Measurements from ENCODE around the gene PTDSS2.

The PTDSS2 gene

DNA sequence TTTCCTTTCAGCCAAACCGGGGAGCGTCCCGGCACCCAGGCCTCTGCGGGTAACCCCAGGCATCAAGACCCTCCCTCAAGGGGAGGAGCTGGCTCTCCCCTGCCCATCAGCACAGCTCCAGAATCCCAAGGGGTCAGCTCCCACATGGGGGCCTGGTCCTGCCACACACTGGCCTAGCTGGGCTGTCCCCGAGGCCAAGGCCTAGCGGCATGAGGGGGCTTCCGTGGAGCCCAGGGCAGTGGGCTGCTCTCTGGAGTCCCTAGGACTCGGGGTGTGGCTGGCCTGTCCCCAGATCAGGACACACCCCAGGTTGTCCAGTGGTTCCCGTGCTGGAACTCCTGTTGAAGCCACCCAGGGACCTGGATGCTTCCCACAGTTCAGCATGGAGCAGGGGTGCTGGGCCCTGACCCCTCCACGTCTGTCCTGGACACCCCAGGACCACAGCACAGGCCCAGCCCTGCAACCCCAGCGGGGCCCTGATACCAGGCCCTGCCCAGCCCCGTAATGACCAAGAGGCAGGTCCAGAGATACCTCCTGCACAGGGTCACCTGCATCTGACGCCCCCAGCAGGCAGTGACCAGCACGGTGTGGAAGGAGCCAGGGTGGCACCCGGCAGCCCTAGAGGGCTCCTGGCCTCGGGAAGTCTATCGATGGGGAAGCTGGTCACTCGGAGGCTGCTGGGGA is 79.8 kb downstream of the PTDSS2 start:
- TF ChIP-seq, protein P1, sequence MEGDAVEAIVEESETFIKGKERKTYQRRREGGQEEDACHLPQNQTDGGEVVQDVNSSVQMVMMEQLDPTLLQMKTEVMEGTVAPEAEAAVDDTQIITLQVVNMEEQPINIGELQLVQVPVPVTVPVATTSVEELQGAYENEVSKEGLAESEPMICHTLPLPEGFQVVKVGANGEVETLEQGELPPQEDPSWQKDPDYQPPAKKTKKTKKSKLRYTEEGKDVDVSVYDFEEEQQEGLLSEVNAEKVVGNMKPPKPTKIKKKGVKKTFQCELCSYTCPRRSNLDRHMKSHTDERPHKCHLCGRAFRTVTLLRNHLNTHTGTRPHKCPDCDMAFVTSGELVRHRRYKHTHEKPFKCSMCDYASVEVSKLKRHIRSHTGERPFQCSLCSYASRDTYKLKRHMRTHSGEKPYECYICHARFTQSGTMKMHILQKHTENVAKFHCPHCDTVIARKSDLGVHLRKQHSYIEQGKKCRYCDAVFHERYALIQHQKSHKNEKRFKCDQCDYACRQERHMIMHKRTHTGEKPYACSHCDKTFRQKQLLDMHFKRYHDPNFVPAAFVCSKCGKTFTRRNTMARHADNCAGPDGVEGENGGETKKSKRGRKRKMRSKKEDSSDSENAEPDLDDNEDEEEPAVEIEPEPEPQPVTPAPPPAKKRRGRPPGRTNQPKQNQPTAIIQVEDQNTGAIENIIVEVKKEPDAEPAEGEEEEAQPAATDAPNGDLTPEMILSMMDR (IDR thresholded peaks at IDR 0.05; ENCODE audit: low read depth, low read length, poor library complexity, severe bottlenecking) = no peak
- no peak for TF ChIP-seq EZH2phosphoT487 (IDR thresholded peaks at IDR 0.05; ENCODE audit: borderline replicate concordance, low read length)
- Histone ChIP-seq H4K20me1 (ENCODE audit: control insufficient read depth, insufficient read depth, low read depth, low read length) (no peaks in the 10 kb centered on the region), H3K4me1 (ENCODE audit: control insufficient read depth, low read length) (peaks cover 11% of the 10 kb centered on the region), H3K9me3 (ENCODE audit: control insufficient read depth, insufficient read depth, low read length) (no peaks in the 10 kb centered on the region), H3K27ac (ENCODE audit: low read depth, low read length) (no peak overlapping the region), H3K9me2 (replicated peaks; ENCODE audit: control insufficient read depth, low read length) (no peaks in the 10 kb centered on the region), H3F3A (ENCODE audit: control insufficient read depth, insufficient read depth) (no peaks in the 10 kb centered on the region), H3K79me2 (ENCODE audit: control insufficient read depth, low read length) (peaks cover 16% of the 10 kb centered on the region), H3K27me3 (ENCODE audit: control insufficient read depth, low read length) (no peaks in the 10 kb centered on the region), H3K4me3 (ENCODE audit: low read length) (no peak overlapping the region), H3K36me3 (ENCODE audit: control insufficient read depth, low read length) (peaks cover 29% of the 10 kb centered on the region), H3K4me2 (ENCODE audit: low read length) (no peak overlapping the region)

DNA sequence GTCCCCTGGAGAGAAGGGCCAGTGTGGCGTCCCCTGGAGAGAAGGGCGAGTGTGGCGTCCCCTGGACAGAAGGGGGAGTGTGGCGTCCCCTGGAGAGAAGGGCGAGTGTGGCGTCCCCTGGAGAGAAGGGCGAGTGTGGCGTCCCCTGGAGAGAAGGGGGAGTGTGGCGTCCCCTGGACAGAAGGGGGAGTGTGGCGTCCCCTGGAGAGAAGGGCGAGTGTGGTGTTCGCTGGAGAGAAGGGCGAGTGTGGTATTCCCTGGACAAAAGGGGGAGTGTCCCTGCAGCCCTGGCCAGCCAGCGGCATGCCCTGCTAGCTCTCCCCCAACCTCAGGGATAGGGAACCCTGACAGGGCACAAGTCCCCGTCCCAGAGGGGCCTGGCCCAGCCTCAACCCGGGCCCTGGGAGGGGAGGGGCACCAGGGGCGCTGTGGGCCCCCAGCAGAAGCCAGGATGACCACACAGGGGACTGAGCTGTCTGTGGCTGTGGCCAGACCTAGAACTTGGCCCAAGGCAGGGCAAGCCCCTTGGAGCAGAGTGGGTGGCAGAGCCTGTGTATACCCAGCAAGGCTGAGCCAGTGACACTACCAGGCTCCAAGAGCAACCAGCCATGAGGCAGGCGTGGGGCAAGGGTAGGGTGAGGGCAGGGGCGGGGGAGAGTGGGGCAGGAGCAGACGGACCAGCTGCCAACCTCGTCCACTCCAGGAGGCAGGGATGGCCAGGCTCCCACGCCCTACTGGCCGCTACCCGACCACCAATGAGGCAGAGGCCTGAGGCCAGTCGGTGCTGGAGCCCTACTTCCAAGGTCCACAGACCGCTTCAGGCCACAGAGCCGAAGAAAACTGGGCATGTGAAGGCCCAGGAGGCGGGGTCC is 81.1 kb downstream of the PTDSS2 start:
- Histone ChIP-seq H3K4me1 (ENCODE audit: control insufficient read depth, low read length) (peaks cover 13% of the 10 kb centered on the region), H3K27ac (ENCODE audit: low read depth, low read length) (no peak overlapping the region), H3K36me3 (ENCODE audit: control insufficient read depth, low read length) (peaks cover 29% of the 10 kb centered on the region), H3K9me3 (ENCODE audit: control insufficient read depth, insufficient read depth, low read length) (no peaks in the 10 kb centered on the region), H3K4me3 (ENCODE audit: low read length) (no peak overlapping the region), H3F3A (ENCODE audit: control insufficient read depth, insufficient read depth) (peaks cover 2% of the 10 kb centered on the region), H3K79me2 (ENCODE audit: control insufficient read depth, low read length) (peaks cover 19% of the 10 kb centered on the region), H4K20me1 (ENCODE audit: control insufficient read depth, insufficient read depth, low read depth, low read length) (no peaks in the 10 kb centered on the region), H3K9me2 (replicated peaks; ENCODE audit: control insufficient read depth, low read length) (no peaks in the 10 kb centered on the region), H3K4me2 (ENCODE audit: low read length) (no peak overlapping the region), H3K27me3 (ENCODE audit: control insufficient read depth, low read length) (no peaks in the 10 kb centered on the region)
- TF ChIP-seq, protein P1 (IDR thresholded peaks at IDR 0.05; ENCODE audit: low read depth, low read length, poor library complexity, severe bottlenecking) = no peak
- no peak for TF ChIP-seq EZH2phosphoT487 (IDR thresholded peaks at IDR 0.05; ENCODE audit: borderline replicate concordance, low read length)

DNA sequence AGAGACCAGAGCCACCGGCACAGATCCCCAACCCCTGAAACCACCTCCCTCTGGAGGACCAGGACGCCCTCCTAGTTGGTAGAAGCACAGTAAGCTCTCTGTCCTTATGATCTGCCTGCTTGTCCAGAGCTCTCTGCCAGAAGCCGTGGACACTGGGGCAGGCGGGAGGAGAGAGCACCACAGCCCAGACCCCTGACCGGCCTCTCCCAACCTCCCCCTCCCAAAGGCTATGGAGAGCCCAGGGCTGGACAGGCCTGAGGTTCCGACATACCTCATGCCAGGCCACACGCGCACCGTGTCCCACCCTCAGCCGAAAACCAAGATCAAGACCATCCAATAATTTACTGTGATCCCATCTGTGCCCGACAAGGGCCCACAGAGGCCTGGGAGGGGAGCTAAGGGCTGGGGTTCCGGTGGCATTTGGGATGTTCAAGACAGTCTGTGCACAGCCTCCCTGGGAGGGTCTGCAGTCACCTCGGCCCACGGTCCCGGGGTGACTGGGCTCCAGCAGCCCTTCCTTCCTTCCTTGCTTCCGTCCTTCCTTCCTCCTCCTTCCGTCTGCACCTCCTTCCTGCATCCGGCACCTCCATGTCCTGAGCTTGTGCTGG is 81.9 kb downstream of the PTDSS2 start:
- no peaks in the 10 kb centered on the region for H3K9me2 ChIP-seq (replicated peaks; ENCODE audit: control insufficient read depth, low read length)
- H3K79me2 ChIP-seq (ENCODE audit: control insufficient read depth, low read length) = peaks cover 20% of the 10 kb centered on the region
- no peak overlapping the region for H3K4me3 ChIP-seq (ENCODE audit: low read length)
- peaks cover 29% of the 10 kb centered on the region for H3K36me3 ChIP-seq (ENCODE audit: control insufficient read depth, low read length)
- peaks cover 21% of the 10 kb centered on the region for H3K4me1 ChIP-seq (ENCODE audit: control insufficient read depth, low read length)
- TF ChIP-seq EZH2phosphoT487 (IDR thresholded peaks at IDR 0.05; ENCODE audit: borderline replicate concordance, low read length) = no peak
- TF ChIP-seq, protein P1 (IDR thresholded peaks at IDR 0.05; ENCODE audit: low read depth, low read length, poor library complexity, severe bottlenecking) = no peak
- no peak overlapping the region for H3K4me2 ChIP-seq (ENCODE audit: low read length)
- peaks cover 10% of the 10 kb centered on the region for H3F3A ChIP-seq (ENCODE audit: control insufficient read depth, insufficient read depth)
- H3K9me3 ChIP-seq (ENCODE audit: control insufficient read depth, insufficient read depth, low read length) = no peaks in the 10 kb centered on the region
- H4K20me1 ChIP-seq (ENCODE audit: control insufficient read depth, insufficient read depth, low read depth, low read length) = no peaks in the 10 kb centered on the region
- no peaks in the 10 kb centered on the region for H3K27me3 ChIP-seq (ENCODE audit: control insufficient read depth, low read length)
- H3K27ac ChIP-seq (ENCODE audit: low read depth, low read length) = no peak overlapping the region

Measured in DOHH2 (cell line).